Mononuclear cell (primary cell): ENCODE measurements around the gene BICC1. TPM values are rescaled to one million over a fixed set of nuclear protein-coding genes. Genes with fewer than 3 reads are reported as not detected.

Experiments
- H3K27me3 ChIP-seq: 2 replicates; pipeline ENCODE4 v1.6.0; 2011; ENCODE audit warnings: low read length, control low read depth; ENCODE audit not compliant: insufficient read depth
- H3K4me1 ChIP-seq: 2 replicates; pipeline ENCODE4 v1.5.1; 2011; ENCODE audit warnings: mild to moderate bottlenecking, low read length, control low read depth; ENCODE audit not compliant: insufficient read depth
- H3K4me3 ChIP-seq: 2 replicates; pipeline ENCODE4 v1.5.1; 2011; ENCODE audit warnings: mild to moderate bottlenecking, low read length, moderate library complexity
- H3K9me3 ChIP-seq: 2 replicates; pipeline ENCODE4 v1.5.1; 2011; ENCODE audit warnings: low read depth, mild to moderate bottlenecking, control low read depth, low read length
- total RNA-seq: library from RNA; depleted of rRNA; stranded (reverse); fragments of >200 nt; gene quantifications from one replicate; pipeline ENCODE4 v1.2.3, GENCODE V29; 2012

Gene BICC1
- total RNA-seq, 1 donor = 0.21 TPM

- H3K9me3 ChIP-seq = no peaks in the 10 kb centered on the region
- H3K4me3 ChIP-seq = no peak overlapping the region
- H3K27me3 ChIP-seq = no peaks in the 10 kb centered on the region
- no peaks in the 10 kb centered on the region for H3K4me1 ChIP-seq
Observed at GRCh38 chr10:58757352-58758065, 244.8 kb downstream of the BICC1 start.

- Histone ChIP-seq H3K4me1 (no peaks in the 10 kb centered on the region), H3K27me3 (no peaks in the 10 kb centered on the region), H3K9me3 (no peaks in the 10 kb centered on the region), H3K4me3 (no peak overlapping the region)
Observed at GRCh38 chr10:58758321-58758720, 245.6 kb downstream of the BICC1 start.

GRCh38 chr10:58764087-58764747 is 251.5 kb downstream of the BICC1 start:
- H3K9me3 ChIP-seq = no peaks in the 10 kb centered on the region

GRCh38 chr10:58765910-58766309 is 253.2 kb downstream of the BICC1 start:
- no peaks in the 10 kb centered on the region for H3K27me3 ChIP-seq
- H3K4me1 ChIP-seq = no peaks in the 10 kb centered on the region
- no peak overlapping the region for H3K4me3 ChIP-seq
- no peaks in the 10 kb centered on the region for H3K9me3 ChIP-seq

More at GRCh38 chr10:58764087-58764747, 251.5 kb downstream of the BICC1 start:
- Histone ChIP-seq H3K4me3 (no peak overlapping the region), H3K4me1 (no peaks in the 10 kb centered on the region), H3K27me3 (no peaks in the 10 kb centered on the region)

- Histone ChIP-seq H3K9me3 (no peaks in the 10 kb centered on the region), H3K4me1 (no peaks in the 10 kb centered on the region), H3K4me3 (no peak overlapping the region), H3K27me3 (no peaks in the 10 kb centered on the region)
Observed at GRCh38 chr10:58767652-58768051, 255.0 kb downstream of the BICC1 start.

GRCh38 chr10:58771863-58772262 is 259.2 kb downstream of the BICC1 start:
- H3K9me3 ChIP-seq = no peaks in the 10 kb centered on the region
- H3K4me1 ChIP-seq = no peaks in the 10 kb centered on the region
- H3K4me3 ChIP-seq = no peak overlapping the region
- H3K27me3 ChIP-seq = no peaks in the 10 kb centered on the region

GRCh38 chr10:58772758-58773157 is 260.1 kb downstream of the BICC1 start:
- H3K4me3 ChIP-seq = no peak overlapping the region
- no peaks in the 10 kb centered on the region for H3K9me3 ChIP-seq
- no peaks in the 10 kb centered on the region for H3K27me3 ChIP-seq
- no peaks in the 10 kb centered on the region for H3K4me1 ChIP-seq

- Histone ChIP-seq H3K27me3 (no peaks in the 10 kb centered on the region), H3K9me3 (no peaks in the 10 kb centered on the region), H3K4me1 (no peaks in the 10 kb centered on the region), H3K4me3 (no peak overlapping the region)
Observed at GRCh38 chr10:58773341-58773740, 260.7 kb downstream of the BICC1 start.

- no peaks in the 10 kb centered on the region for H3K4me1 ChIP-seq
- H3K4me3 ChIP-seq = no peak overlapping the region
- no peaks in the 10 kb centered on the region for H3K9me3 ChIP-seq
- H3K27me3 ChIP-seq = no peaks in the 10 kb centered on the region
Observed at GRCh38 chr10:58773944-58774343, 261.3 kb downstream of the BICC1 start.

- H3K27me3 ChIP-seq = no peaks in the 10 kb centered on the region
- H3K4me3 ChIP-seq = no peak overlapping the region
- no peaks in the 10 kb centered on the region for H3K4me1 ChIP-seq
- no peaks in the 10 kb centered on the region for H3K9me3 ChIP-seq
Observed at GRCh38 chr10:58775960-58776567, 263.4 kb downstream of the BICC1 start.

GRCh38 chr10:58776568-58777318 is 264.1 kb downstream of the BICC1 start:
- no peaks in the 10 kb centered on the region for H3K4me1 ChIP-seq
- no peaks in the 10 kb centered on the region for H3K27me3 ChIP-seq
- no peak overlapping the region for H3K4me3 ChIP-seq
- H3K9me3 ChIP-seq = no peaks in the 10 kb centered on the region

- H3K4me1 ChIP-seq = no peaks in the 10 kb centered on the region
- H3K4me3 ChIP-seq = no peak overlapping the region
- H3K9me3 ChIP-seq = no peaks in the 10 kb centered on the region
- H3K27me3 ChIP-seq = no peaks in the 10 kb centered on the region
Observed at GRCh38 chr10:58778966-58779365, 266.3 kb downstream of the BICC1 start.

GRCh38 chr10:58779594-58779993 is 266.9 kb downstream of the BICC1 start:
- no peaks in the 10 kb centered on the region for H3K9me3 ChIP-seq
- no peak overlapping the region for H3K4me3 ChIP-seq
- H3K27me3 ChIP-seq = no peaks in the 10 kb centered on the region
- no peaks in the 10 kb centered on the region for H3K4me1 ChIP-seq

GRCh38 chr10:58780476-58780875 is 267.8 kb downstream of the BICC1 start:
- Histone ChIP-seq H3K4me1 (no peaks in the 10 kb centered on the region), H3K27me3 (no peaks in the 10 kb centered on the region), H3K9me3 (no peaks in the 10 kb centered on the region), H3K4me3 (no peak overlapping the region)

GRCh38 chr10:58781873-58782488 is 269.3 kb downstream of the BICC1 start:
- no peaks in the 10 kb centered on the region for H3K27me3 ChIP-seq
- no peaks in the 10 kb centered on the region for H3K4me1 ChIP-seq
- H3K9me3 ChIP-seq = no peaks in the 10 kb centered on the region
- no peak overlapping the region for H3K4me3 ChIP-seq
